Measurements from ENCODE around the gene FGF3. TPM values are rescaled to one million over a fixed set of nuclear protein-coding genes. Genes with fewer than 3 reads are reported as not detected.

The FGF3 gene
- total and polyA plus RNA-seq, 2 donors = 0.09 to 0.19 TPM

GRCh38 chr11:69830086-69830485 is 10.9 kb upstream of the FGF3 start:
- no peaks in the 10 kb centered on the region for H3K36me3 ChIP-seq (ENCODE audit: control insufficient read depth in 2 of 2, insufficient read depth in 2 of 2, low read length in 1 of 2)
- no peak for DNase-seq (ENCODE audit: low read depth in 6 of 9, low spot score in 9 of 9)
- H3K27ac ChIP-seq (ENCODE audit: low read depth in 1 of 2, low read length in 1 of 2) = no peak overlapping the region
- WGBS = 92% methylated on average over 11 of the region's 11 CpGs
- no peaks in the 10 kb centered on the region for H3K9me3 ChIP-seq (ENCODE audit: control insufficient read depth in 2 of 2, insufficient read depth in 1 of 2, low read length in 1 of 2)
- peaks cover 3 to 38% of the 10 kb centered on the region in 2 donors for H3K27me3 ChIP-seq (ENCODE audit: control insufficient read depth in 2 of 2, insufficient read depth in 1 of 2, low read length in 1 of 2)
- no peaks in the 10 kb centered on the region for H3K4me1 ChIP-seq (ENCODE audit: control insufficient read depth in 2 of 2, insufficient read depth in 2 of 2, low read length in 2 of 2)
- H3K4me3 ChIP-seq (ENCODE audit: low read length in 2 of 2) = no peak overlapping the region

- no peak for DNase-seq (ENCODE audit: low read depth in 6 of 9, low spot score in 9 of 9)
- Histone ChIP-seq H3K36me3 (ENCODE audit: control insufficient read depth in 2 of 2, insufficient read depth in 2 of 2, low read length in 1 of 2) (no peaks in the 10 kb centered on the region), H3K27me3 (ENCODE audit: control insufficient read depth in 2 of 2, insufficient read depth in 1 of 2, low read length in 1 of 2) (peaks cover 0 to 30% of the 10 kb centered on the region in 2 donors), H3K4me1 (ENCODE audit: control insufficient read depth in 2 of 2, insufficient read depth in 2 of 2, low read length in 2 of 2) (no peaks in the 10 kb centered on the region), H3K9me3 (ENCODE audit: control insufficient read depth in 2 of 2, insufficient read depth in 1 of 2, low read length in 1 of 2) (no peaks in the 10 kb centered on the region), H3K27ac (ENCODE audit: low read depth in 1 of 2, low read length in 1 of 2) (no peak overlapping the region), H3K4me3 (ENCODE audit: low read length in 2 of 2) (no peak overlapping the region)
- 94% methylated on average over 6 of the region's 6 CpGs for WGBS
Observed at GRCh38 chr11:69828971-69829344, 9.7 kb upstream of the FGF3 start.

- whole genome bisulfite sequencing = 86% methylated on average over 12 of the region's 12 CpGs
- DNase-seq (ENCODE audit: low read depth in 6 of 9, low spot score in 9 of 9) = no peak
- H3K27me3 ChIP-seq (ENCODE audit: control insufficient read depth in 2 of 2, insufficient read depth in 1 of 2, low read length in 1 of 2) = peaks cover 2 to 31% of the 10 kb centered on the region in 2 donors
- H3K27ac ChIP-seq (ENCODE audit: low read depth in 1 of 2, low read length in 1 of 2) = no peak overlapping the region
- no peak overlapping the region for H3K4me3 ChIP-seq (ENCODE audit: low read length in 2 of 2)
- no peaks in the 10 kb centered on the region for H3K36me3 ChIP-seq (ENCODE audit: control insufficient read depth in 2 of 2, insufficient read depth in 2 of 2, low read length in 1 of 2)
- H3K9me3 ChIP-seq (ENCODE audit: control insufficient read depth in 2 of 2, insufficient read depth in 1 of 2, low read length in 1 of 2) = no peaks in the 10 kb centered on the region
- no peaks in the 10 kb centered on the region for H3K4me1 ChIP-seq (ENCODE audit: control insufficient read depth in 2 of 2, insufficient read depth in 2 of 2, low read length in 2 of 2)
Observed at GRCh38 chr11:69828276-69828970, 9.2 kb upstream of the FGF3 start.

GRCh38 chr11:69826773-69827172 is 7.6 kb upstream of the FGF3 start:
- no peaks in the 10 kb centered on the region for H3K9me3 ChIP-seq (ENCODE audit: control insufficient read depth in 2 of 2, insufficient read depth in 1 of 2, low read length in 1 of 2)
- no peaks in the 10 kb centered on the region for H3K36me3 ChIP-seq (ENCODE audit: control insufficient read depth in 2 of 2, insufficient read depth in 2 of 2, low read length in 1 of 2)
- no peak overlapping the region for H3K4me3 ChIP-seq (ENCODE audit: low read length in 2 of 2)
- H3K4me1 ChIP-seq (ENCODE audit: control insufficient read depth in 2 of 2, insufficient read depth in 2 of 2, low read length in 2 of 2) = no peaks in the 10 kb centered on the region
- H3K27me3 ChIP-seq (ENCODE audit: control insufficient read depth in 2 of 2, insufficient read depth in 1 of 2, low read length in 1 of 2) = peaks cover 3 to 31% of the 10 kb centered on the region in 2 donors
- H3K27ac ChIP-seq (ENCODE audit: low read depth in 1 of 2, low read length in 1 of 2) = no peak overlapping the region
- WGBS = 94% methylated on average over 10 of the region's 10 CpGs
- DNase-seq (ENCODE audit: low read depth in 6 of 9, low spot score in 9 of 9) = no peak

GRCh38 chr11:69825941-69826340 is 6.7 kb upstream of the FGF3 start:
- Histone ChIP-seq H3K36me3 (ENCODE audit: control insufficient read depth in 2 of 2, insufficient read depth in 2 of 2, low read length in 1 of 2) (no peaks in the 10 kb centered on the region), H3K27ac (ENCODE audit: low read depth in 1 of 2, low read length in 1 of 2) (no peak overlapping the region), H3K9me3 (ENCODE audit: control insufficient read depth in 2 of 2, insufficient read depth in 1 of 2, low read length in 1 of 2) (no peaks in the 10 kb centered on the region), H3K4me1 (ENCODE audit: control insufficient read depth in 2 of 2, insufficient read depth in 2 of 2, low read length in 2 of 2) (no peaks in the 10 kb centered on the region), H3K27me3 (ENCODE audit: control insufficient read depth in 2 of 2, insufficient read depth in 1 of 2, low read length in 1 of 2) (peaks cover 11 to 35% of the 10 kb centered on the region in 2 donors), H3K4me3 (ENCODE audit: low read length in 2 of 2) (no peak overlapping the region)
- no peak for DNase-seq (ENCODE audit: low read depth in 6 of 9, low spot score in 9 of 9)
- WGBS = 74% methylated on average over 8 of the region's 8 CpGs

- Histone ChIP-seq H3K27me3 (ENCODE audit: control insufficient read depth in 2 of 2, insufficient read depth in 1 of 2, low read length in 1 of 2) (peaks cover 18 to 42% of the 10 kb centered on the region in 2 donors), H3K9me3 (ENCODE audit: control insufficient read depth in 2 of 2, insufficient read depth in 1 of 2, low read length in 1 of 2) (no peaks in the 10 kb centered on the region), H3K4me1 (ENCODE audit: control insufficient read depth in 2 of 2, insufficient read depth in 2 of 2, low read length in 2 of 2) (no peaks in the 10 kb centered on the region), H3K36me3 (ENCODE audit: control insufficient read depth in 2 of 2, insufficient read depth in 2 of 2, low read length in 1 of 2) (no peaks in the 10 kb centered on the region), H3K4me3 (ENCODE audit: low read length in 2 of 2) (no peak overlapping the region), H3K27ac (ENCODE audit: low read depth in 1 of 2, low read length in 1 of 2) (no peak overlapping the region)
- DNase-seq (ENCODE audit: low read depth in 6 of 9, low spot score in 9 of 9) = no peak
- 81% methylated on average over 20 of the region's 20 CpGs for WGBS
Observed at GRCh38 chr11:69825037-69825834, 6.0 kb upstream of the FGF3 start.

GRCh38 chr11:69823641-69824265 is 4.5 kb upstream of the FGF3 start:
- no peaks in the 10 kb centered on the region for H3K4me1 ChIP-seq (ENCODE audit: control insufficient read depth in 2 of 2, insufficient read depth in 2 of 2, low read length in 2 of 2)
- DNase-seq (ENCODE audit: low read depth in 6 of 9, low spot score in 9 of 9) = no peak
- peaks cover 32 to 55% of the 10 kb centered on the region in 2 donors for H3K27me3 ChIP-seq (ENCODE audit: control insufficient read depth in 2 of 2, insufficient read depth in 1 of 2, low read length in 1 of 2)
- 66% methylated on average over 6 of the region's 6 CpGs for WGBS
- no peak overlapping the region for H3K27ac ChIP-seq (ENCODE audit: low read depth in 1 of 2, low read length in 1 of 2)
- no peaks in the 10 kb centered on the region for H3K36me3 ChIP-seq (ENCODE audit: control insufficient read depth in 2 of 2, insufficient read depth in 2 of 2, low read length in 1 of 2)
- H3K4me3 ChIP-seq (ENCODE audit: low read length in 2 of 2) = no peak overlapping the region
- H3K9me3 ChIP-seq (ENCODE audit: control insufficient read depth in 2 of 2, insufficient read depth in 1 of 2, low read length in 1 of 2) = no peaks in the 10 kb centered on the region

- Histone ChIP-seq H3K4me1 (ENCODE audit: control insufficient read depth in 2 of 2, insufficient read depth in 2 of 2, low read length in 2 of 2) (no peaks in the 10 kb centered on the region), H3K27ac (ENCODE audit: low read depth in 1 of 2, low read length in 1 of 2) (no peak overlapping the region), H3K9me3 (ENCODE audit: control insufficient read depth in 2 of 2, insufficient read depth in 1 of 2, low read length in 1 of 2) (no peaks in the 10 kb centered on the region), H3K36me3 (ENCODE audit: control insufficient read depth in 2 of 2, insufficient read depth in 2 of 2, low read length in 1 of 2) (no peaks in the 10 kb centered on the region), H3K4me3 (ENCODE audit: low read length in 2 of 2) (no peak overlapping the region), H3K27me3 (ENCODE audit: control insufficient read depth in 2 of 2, insufficient read depth in 1 of 2, low read length in 1 of 2) (peaks cover 41 to 63% of the 10 kb centered on the region in 2 donors)
- DNase-seq (ENCODE audit: low read depth in 6 of 9, low spot score in 9 of 9) = no peak
- 82% methylated on average over 15 of the region's 15 CpGs for WGBS
Observed at GRCh38 chr11:69822676-69823494, 3.7 kb upstream of the FGF3 start.
